ENCODE data around the gene UGT1A7. TPM values are rescaled to one million over a fixed set of nuclear protein-coding genes. Genes with fewer than 3 reads are reported as not detected.
"Not testable (repeated sequence)": the region's sequence is repeated elsewhere in the genome, so short reads cannot be mapped to it uniquely, and the experiment has no call there.

Gene UGT1A7
- total RNA-seq, 1 donor from 2014 or later = 4.9 TPM

DNA sequence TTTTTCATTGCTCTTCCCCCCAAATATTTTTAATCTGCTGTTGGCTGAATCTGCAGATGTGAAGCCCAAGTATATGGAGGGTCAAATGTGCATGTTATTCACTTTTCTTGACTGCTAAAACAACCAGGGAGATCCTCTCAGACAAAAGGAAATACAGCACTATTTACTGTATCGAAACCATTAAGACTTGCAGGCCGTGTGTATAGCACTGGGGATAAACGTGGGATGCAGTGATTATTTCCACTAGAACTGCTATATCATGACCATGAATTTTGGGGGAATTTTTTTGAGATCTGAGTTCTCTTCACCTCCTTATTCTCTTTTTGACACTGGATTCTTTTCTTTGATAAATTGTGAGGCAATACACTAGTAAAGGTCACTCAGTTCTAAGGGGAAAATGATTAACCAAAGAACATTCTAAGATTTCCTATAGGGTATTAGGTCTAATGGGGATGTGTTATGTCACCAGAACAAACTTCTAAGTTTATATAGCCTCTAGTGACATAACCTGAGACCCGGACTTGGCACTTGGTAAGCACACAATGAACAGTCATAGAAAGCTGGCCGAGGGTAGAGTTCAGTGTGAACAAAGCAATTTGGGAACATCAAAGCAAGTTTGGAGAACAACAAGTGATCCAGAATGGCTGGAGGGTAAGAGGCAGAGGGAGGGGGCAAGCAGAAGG, 63.5 kb downstream of the UGT1A7 start:
- Histone ChIP-seq H3K9me3 (no peaks in the 10 kb centered on the region), H3K4me3 (no peak overlapping the region), H3K4me1 (no peaks in the 10 kb centered on the region), H3K36me3 (no peaks in the 10 kb centered on the region), H3K27ac (no peak overlapping the region), H3K27me3 (no peaks in the 10 kb centered on the region)
- TF ChIP-seq POLR2A (IDR thresholded peaks at IDR 0.05) (no peak), POLR2AphosphoS5 (IDR thresholded peaks at IDR 0.05; ENCODE audit: insufficient read depth in 1 of 2, low read depth in 1 of 2) (no peak)
- TF ChIP-seq, protein P1, sequence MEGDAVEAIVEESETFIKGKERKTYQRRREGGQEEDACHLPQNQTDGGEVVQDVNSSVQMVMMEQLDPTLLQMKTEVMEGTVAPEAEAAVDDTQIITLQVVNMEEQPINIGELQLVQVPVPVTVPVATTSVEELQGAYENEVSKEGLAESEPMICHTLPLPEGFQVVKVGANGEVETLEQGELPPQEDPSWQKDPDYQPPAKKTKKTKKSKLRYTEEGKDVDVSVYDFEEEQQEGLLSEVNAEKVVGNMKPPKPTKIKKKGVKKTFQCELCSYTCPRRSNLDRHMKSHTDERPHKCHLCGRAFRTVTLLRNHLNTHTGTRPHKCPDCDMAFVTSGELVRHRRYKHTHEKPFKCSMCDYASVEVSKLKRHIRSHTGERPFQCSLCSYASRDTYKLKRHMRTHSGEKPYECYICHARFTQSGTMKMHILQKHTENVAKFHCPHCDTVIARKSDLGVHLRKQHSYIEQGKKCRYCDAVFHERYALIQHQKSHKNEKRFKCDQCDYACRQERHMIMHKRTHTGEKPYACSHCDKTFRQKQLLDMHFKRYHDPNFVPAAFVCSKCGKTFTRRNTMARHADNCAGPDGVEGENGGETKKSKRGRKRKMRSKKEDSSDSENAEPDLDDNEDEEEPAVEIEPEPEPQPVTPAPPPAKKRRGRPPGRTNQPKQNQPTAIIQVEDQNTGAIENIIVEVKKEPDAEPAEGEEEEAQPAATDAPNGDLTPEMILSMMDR (IDR thresholded peaks at IDR 0.05) = no peak
- no peak for DNase-seq (ENCODE audit: extremely low spot score in 2 of 2)
- intact Hi-C loops (cut with DNase I) = no loop called here

DNA sequence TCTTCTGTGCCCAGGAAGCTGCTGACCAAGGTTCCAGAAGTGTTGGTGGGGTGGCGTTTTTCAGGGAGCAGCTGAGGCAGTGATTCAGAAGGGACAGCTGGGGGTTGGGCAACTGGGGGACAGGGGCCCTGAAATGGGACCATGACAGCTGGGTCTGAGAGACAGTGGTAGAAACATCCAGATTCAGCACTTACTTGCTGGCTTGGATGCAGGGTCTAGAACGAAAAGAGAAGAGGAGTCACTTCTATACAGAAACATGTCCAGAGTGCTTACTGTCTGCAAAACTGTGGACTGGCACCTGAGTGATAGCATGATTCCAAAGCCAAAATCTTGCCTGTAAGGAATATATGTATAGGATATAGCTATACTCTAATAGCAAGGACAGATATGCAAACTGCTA, 64.1 kb downstream of the UGT1A7 start:
- intact Hi-C loops (cut with DNase I); H3K4me3 ChIP-seq; H3K4me1 ChIP-seq; DNase-seq (ENCODE audit: extremely low spot score in 2 of 2); H3K9me3 ChIP-seq; H3K36me3 ChIP-seq; H3K27ac ChIP-seq; H3K27me3 ChIP-seq: not testable (repeated sequence)

DNA sequence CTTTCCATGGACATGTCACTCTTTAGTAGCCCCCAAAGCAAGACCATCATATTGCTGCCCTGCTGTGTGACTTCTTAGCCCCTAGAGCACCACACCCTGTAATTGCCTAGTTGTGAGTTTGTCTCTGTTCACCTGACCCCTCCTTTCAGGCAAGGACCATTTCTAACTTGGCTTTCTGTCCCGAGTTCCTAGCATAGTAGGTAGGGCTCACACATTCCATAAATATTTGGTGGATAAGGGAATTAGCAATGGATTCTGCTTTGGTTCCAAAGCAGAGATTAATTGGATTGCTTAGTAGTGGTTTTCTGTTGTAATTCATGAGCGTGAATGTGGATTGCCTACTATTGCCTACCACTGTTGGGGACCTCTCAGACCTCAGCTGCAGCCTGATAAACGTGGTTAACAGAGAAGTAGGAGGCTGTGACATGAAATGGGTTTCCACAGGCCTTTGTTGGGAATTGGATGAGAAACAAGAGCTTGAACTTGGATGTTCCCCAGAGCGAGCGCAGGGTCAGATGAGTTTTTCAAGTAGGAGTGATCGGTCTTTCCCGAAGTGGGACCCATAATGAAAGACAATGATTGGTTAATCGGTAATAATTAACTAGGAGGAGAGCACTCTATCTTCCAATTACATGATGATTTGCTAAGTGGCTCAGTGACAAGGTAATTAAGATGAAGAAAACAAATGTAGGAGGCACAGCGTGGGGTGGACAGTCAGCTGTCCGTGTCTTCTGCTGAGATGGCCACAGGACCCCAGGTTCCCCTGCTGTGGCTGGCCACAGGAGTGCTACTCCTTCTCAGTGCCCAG, 65.0 kb downstream of the UGT1A7 start:
- H3K27me3 ChIP-seq = no peaks in the 10 kb centered on the region
- TF ChIP-seq, protein P1 (IDR thresholded peaks at IDR 0.05) = no peak
- TF ChIP-seq POLR2AphosphoS5 (IDR thresholded peaks at IDR 0.05; ENCODE audit: insufficient read depth in 1 of 2, low read depth in 1 of 2) (no peak), POLR2A (IDR thresholded peaks at IDR 0.05) (no peak)
- intact Hi-C loops (cut with DNase I) = no loop called here

DNA sequence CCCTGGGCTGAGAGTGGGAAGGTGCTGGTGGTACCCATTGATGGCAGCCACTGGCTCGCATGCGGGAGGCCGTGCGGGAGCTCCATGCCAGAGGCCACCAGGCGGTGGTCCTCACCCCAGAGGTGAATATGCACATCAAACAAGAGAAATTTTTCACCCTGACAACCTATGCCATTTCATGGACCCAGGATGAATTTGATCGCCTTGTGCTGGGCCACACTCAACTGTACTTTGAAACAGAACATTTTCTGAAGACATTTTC, 65.5 kb downstream of the UGT1A7 start:
- no peak for DNase-seq (ENCODE audit: extremely low spot score in 2 of 2)
- no peaks in the 10 kb centered on the region for H3K4me1 ChIP-seq
- TF ChIP-seq POLR2A (IDR thresholded peaks at IDR 0.05) (no peak), POLR2AphosphoS5 (IDR thresholded peaks at IDR 0.05; ENCODE audit: insufficient read depth in 1 of 2, low read depth in 1 of 2) (no peak)
- TF ChIP-seq, protein P1 (IDR thresholded peaks at IDR 0.05) = no peak
- H3K9me3 ChIP-seq = no peaks in the 10 kb centered on the region
- intact Hi-C loops (cut with DNase I) = no loop called here
- H3K36me3 ChIP-seq = no peaks in the 10 kb centered on the region
- H3K27me3 ChIP-seq = no peaks in the 10 kb centered on the region
- no peak overlapping the region for H3K27ac ChIP-seq
- H3K4me3 ChIP-seq = no peak overlapping the region

More for the DNA sequence above, 65.0 kb downstream of the UGT1A7 start:
- Histone ChIP-seq H3K4me3 (no peak overlapping the region), H3K36me3 (no peaks in the 10 kb centered on the region), H3K9me3 (no peaks in the 10 kb centered on the region), H3K4me1 (no peaks in the 10 kb centered on the region), H3K27ac (no peak overlapping the region)
- DNase-seq (ENCODE audit: extremely low spot score in 2 of 2) = no peak

DNA sequence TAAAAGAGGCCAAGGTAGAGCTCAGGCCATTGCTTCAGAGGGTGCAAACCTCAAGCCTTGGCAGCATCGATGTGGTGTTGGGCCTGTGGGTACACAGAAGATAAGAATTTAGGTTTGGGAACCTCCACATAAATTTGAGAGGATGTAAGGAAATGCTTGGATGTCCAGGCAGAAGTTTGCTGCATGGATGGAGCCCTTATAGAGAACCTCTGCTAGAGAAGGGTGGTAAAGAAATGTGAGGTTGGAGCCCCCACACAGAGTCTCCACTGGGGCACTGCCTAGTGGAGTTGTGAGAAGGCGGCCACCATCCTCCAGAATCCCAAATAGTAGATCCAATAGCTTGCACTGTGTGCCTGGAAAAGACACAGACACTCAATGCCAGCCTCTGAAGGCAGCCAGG, 69.0 kb downstream of the UGT1A7 start:
- H3K36me3 ChIP-seq; H3K4me1 ChIP-seq; H3K27me3 ChIP-seq; H3K4me3 ChIP-seq; DNase-seq (ENCODE audit: extremely low spot score in 2 of 2); H3K9me3 ChIP-seq; H3K27ac ChIP-seq; intact Hi-C loops (cut with DNase I): not testable (repeated sequence)

DNA sequence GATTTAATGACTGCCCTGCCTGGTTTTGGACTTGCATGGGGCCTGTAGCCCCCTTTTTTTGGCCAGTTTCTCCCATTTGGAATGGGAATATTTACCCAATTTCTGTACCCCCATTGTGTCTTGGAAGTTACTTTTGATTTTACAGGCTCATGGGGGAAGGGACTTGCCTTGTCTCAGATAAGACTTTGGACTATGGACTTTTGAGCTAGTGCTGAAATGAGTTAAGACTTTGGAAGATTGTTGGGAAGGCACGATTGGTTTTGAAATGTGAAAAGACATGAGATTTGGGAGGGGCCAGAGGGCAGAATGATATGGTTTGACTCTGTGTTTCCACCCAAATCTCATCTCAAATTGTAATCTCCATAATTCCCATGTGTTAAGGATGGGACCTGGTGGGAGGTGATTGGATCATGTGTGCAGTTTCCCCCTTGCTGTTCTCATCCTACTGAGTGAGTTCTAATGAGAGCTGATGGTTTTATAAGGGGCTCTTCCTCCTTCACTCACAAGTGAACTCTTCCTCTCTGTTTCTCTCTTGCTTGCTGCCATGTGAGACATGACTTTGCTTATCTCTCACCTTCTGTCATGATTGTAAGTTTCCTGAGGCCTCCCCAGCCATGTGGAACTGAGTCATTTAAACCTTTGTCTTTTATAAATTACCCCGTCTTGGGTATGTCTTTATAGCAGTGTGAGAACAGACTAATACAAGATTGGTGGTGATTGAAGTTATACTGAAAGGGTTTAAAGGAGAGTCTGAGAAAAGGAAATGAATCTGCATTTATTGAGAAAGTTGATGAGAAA, 69.7 kb downstream of the UGT1A7 start:
- intact Hi-C loops (cut with DNase I); H3K27ac ChIP-seq: not testable (repeated sequence)

More for the DNA sequence above, 69.7 kb downstream of the UGT1A7 start:
- not testable (repeated sequence) for H3K9me3 ChIP-seq; H3K4me1 ChIP-seq; DNase-seq (ENCODE audit: extremely low spot score in 2 of 2); H3K4me3 ChIP-seq; H3K27me3 ChIP-seq; H3K36me3 ChIP-seq
